Amygdala (tissue), 56 donors: ENCODE measurements around the gene SMIM28.
"Not testable (repeated sequence)": the region's sequence is repeated elsewhere in the genome, so short reads cannot be mapped to it uniquely, and the experiment has no call there.

ENCODE experiments used
- DNase-seq, 56 donors: peaks; one replicate each; lab custom pipeline; 2025; lab: John Stamatoyannopoulos, UW

Gene SMIM28

DNA sequence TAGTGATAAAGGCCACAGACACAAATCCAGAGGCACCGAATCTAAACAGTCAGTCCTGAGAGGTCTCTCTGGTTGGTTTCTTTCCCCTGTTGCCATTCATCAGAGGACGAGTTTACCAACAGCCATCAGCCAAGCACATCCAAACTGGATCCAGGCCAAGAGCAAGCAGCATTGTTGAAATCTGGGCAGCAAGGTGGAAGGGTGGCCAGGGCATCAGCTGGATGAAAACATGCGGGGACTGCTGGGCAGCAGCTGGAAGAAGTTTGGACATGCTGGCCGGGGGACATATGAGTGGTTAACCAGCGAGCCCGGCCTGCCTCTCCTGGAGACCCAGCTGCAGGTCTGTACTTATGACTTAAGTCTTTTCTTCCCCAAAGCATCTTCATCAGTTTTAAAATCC, at the start of gene SMIM28:
SMIM28 (plus strand) TSS at position 62 of the 400 bp plus-strand sequence; CDS start at position 230, 168 bp downstream.
- DNase-seq = peak in 1 of 56 donors; percentile 20

DNA sequence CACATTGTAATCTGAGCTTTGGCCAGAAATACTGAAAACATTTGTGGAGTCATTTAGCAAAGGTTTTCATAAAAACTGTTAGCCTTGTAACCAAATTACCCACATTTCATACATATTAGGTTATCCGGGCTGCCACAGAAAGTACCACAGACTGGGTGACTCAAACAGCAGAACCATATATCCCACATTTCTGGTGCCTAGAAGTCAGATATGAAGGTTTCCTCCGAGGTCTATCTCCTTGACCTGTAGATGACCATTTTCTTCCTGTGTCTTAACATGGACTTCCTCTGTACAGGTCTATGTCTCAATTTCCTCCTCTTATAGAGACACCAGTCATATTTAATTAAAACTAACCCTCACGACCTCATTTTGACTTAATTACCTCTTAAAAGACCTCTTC, 49.5 kb upstream of the SMIM28 start:
- DNase-seq = no peak

DNA sequence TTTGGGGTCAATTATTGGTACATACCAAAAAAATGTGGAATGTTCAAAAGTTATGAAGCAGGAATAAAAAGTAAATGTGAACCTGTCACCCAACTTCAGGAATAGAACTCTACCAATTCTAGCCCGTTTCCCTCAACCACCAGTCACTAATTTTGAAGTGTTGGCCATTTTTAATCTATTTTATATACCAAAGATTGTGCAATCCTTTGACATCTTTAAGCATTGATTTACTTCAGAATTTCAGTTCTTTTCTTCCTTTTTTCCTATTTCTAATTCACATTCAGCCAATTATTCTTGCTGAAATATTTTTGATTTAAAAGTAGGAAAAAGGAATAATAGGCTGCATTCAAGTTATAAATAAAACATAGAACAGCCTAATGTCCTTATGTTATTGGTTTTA, 46.9 kb upstream of the SMIM28 start:
- no peak for DNase-seq

DNA sequence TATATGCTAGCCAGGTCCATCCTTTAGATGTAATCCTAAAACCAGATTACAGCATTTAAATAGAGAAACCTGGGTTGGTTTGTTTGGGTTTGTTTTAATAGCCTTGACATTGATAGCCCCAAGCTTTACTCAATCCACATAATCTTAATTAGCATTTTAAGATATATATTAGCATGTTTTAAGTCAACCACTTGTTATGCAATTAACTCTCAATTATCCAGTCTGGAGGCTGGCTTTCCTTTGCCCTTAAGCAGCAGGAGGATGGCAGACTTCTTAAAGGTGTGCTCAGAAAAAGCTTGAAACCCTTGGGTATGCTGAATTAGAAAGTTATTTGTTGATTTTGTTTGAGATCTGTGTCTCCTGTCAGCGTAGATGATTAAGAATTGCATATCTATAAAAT, 46.3 kb upstream of the SMIM28 start:
- no peak for DNase-seq

DNA sequence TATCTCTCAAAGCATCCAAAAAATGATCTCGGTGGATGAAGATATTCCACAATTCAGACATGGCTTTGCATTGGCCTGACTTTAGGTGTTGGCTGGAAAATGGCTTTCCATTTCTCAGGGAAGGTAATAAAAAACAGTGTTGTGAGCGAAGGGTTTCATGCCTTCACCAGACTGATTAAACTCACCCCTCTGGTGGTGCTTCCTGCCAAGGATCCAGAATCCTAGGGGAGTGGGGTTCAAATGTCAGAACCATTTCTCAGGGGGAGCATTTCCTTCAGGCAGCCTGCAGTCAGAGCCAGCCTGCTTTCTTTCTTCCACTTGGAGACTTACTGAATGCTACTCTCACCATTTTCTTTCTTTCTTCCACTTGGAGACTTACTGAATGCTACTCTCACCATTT, 45.7 kb upstream of the SMIM28 start:
- DNase-seq = no peak

DNA sequence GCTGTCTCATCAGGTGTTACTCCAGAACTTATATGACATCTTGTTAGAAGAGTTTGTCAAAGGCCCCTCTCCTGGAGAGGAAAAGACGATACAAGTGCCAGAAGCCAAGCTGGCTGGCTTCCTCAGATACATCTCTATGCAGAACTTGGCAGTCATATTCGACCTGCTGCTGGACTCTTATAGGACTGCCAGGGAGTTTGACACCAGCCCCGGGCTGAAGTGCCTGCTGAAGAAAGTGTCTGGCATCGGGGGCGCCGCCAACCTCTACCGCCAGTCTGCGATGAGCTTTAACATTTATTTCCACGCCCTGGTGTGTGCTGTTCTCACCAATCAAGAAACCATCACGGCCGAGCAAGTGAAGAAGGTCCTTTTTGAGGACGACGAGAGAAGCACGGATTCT, 43.7 kb upstream of the SMIM28 start:
- no peak for DNase-seq

DNA sequence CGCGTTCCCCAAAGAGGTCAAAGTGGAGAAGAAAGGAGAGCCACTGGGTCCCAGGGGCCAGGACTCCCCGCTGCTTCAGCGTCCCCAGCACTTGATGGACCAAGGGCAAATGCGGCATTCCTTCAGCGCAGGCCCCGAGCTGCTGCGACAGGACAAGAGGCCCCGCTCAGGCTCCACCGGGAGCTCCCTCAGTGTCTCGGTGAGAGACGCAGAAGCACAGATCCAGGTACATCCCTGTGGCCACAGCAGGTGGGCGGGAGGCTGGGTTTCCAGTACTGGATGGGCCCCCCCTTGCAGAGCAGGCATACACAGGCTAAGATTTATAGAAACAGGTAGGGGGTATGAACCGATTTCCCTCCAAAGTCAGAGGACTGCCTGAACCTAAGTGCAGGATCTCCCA, 42.7 kb upstream of the SMIM28 start:
- no peak for DNase-seq

DNA sequence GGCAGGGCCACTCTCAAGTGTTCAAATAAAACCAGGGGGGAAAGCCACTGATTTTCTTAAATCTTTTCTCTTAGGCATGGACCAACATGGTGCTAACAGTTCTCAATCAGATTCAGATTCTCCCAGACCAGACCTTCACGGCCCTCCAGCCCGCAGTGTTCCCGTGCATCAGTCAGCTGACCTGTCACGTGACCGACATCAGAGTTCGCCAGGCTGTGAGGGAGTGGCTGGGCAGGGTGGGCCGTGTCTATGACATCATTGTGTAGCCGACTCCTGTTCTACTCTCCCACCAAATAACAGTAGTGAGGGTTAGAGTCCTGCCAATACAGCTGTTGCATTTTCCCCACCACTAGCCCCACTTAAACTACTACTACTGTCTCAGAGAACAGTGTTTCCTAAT, 41.5 kb upstream of the SMIM28 start:
- no peak for DNase-seq

DNA sequence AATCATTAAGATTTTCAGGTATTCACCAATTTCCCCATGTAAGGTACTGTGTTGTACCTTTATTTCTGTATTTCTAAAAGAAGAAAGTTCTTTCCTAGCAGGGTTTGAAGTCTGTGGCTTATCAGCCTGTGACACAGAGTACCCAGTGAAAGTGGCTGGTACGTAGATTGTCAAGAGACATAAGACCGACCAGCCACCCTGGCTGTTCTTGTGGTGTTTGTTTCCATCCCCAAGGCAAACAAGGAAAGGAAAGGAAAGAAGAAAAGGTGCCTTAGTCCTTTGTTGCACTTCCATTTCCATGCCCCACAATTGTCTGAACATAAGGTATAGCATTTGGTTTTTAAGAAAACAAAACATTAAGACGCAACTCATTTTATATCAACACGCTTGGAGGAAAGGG, 40.6 kb upstream of the SMIM28 start:
- DNase-seq = no peak

DNA sequence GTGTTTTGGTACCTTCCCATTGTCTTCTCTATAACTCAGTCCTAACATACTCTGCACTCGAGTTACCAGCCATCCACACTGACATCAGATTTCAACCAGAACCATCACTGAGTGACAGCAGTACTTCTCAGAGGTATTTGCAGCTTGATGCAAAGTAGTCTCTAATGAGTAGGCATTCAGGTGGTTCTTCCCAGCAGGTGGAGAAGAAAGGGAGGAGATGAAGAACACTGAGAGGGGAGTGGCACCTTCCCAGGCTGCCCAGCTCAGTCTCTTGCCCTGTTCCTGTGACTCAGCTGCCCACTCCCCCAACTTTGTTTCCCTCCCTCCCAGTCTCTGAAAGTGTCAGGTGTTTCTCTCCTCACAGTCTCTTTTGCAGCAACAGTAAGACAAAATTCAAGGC, 38.7 kb upstream of the SMIM28 start:
- DNase-seq = no peak

DNA sequence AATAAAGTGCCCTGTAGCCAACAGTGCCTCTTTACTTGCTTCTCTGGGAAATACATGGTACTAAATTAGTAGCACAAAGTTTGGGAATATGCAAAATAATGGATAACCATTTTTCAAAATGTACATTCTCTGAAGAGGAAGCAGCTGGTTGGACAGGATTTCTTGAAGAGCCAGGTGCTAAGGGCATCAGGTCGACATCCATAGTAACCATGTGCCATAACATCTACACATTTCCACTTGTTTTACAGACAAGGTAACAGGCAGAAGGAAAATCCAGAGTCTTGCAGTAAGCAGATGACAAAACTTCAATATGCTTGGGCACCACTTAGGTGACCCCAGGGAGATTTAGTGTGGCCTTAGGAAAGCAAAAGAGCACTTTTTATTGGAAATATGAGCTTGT, 36.5 kb upstream of the SMIM28 start:
- DNase-seq = no peak

DNA sequence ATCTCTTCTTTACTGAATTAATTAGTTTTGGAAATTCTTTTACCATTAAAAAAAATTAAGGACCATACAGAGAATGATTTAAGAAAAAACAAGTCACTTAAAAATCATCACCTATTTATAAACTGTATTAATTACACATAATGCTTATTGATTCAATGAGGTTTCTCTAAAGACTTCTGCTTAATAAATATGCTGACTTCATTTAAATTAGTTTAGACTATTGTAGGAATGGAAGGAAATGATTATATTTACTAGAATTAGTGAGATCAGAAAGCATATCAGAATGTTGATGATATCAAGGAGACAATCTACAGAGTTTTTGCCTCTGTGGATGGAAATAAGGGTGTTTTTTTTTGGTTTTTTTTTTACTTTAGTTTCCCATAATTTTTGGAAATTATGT, 34.6 kb upstream of the SMIM28 start:
- no peak for DNase-seq

DNA sequence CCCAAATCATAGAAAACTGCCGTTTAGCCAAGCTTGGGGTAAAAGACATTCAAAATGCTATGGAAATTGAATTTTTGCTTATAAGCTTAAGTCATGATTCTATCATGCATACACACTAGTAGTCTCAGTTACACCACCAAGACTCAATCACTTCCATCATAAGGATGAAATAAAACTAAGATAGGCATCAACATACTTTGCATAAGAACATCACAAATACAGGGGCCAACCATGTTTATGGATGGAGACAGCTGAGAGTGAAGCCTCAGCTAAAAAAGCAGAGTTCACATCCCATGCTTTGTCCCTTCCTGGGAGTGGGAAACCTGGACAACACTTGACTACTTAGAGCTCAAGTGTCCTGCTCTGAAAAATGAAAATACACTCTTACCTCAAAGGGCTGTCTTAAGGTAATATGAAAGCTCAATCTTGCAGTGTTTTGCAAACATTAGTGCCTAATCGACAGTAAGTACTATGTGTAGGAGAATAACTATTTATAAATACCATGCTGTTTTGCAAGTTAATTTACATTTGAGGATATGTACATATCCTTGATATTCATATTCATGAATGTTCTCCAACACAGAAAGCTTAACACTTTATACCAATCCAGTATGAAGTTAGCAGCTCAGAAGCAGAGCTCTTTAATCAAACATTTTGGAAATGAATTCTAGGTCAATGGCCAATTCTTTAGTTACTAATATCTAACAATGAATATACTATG, 32.0 kb upstream of the SMIM28 start:
- DNase-seq = no peak

DNA sequence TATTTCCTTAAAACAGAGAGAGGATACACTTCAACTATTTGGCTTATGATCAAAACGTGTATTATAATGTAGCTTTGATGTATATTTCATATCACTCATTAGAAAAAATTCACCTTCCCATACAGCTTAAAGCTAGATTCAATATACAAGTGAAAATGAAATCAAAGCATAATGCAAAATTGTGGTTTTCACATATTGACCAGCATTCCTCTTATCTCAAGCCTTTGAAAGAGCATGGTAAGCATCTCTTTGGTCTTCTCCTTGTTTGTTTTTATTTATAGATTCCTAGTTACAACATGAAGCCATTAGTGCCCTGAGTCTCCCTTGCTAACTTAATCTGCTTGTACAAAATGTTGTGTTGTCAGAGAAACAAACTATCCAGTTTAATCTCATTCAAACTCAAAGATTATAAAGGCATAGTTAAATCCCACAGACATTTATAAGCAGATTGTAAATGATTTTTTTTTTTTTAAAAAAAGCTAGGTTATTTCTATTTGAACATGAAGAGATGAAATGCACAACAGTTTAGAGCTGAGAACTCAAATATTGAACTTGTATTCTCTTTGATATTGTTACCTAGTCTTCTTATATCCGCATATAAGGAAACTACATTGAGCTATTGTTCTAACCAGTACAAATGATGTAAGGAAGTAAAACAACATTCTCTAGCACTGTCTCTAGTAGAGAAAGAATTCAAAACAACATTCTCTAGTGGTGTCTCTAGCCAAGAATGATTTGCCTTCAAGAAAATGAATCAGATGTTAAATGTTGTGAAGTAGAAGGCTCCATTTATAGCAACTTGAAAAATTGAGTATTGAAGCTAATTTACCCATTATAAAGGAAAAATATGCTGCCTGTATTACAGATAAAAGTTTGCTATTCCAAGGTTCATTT, 31.2 kb upstream of the SMIM28 start:
- DNase-seq = no peak

DNA sequence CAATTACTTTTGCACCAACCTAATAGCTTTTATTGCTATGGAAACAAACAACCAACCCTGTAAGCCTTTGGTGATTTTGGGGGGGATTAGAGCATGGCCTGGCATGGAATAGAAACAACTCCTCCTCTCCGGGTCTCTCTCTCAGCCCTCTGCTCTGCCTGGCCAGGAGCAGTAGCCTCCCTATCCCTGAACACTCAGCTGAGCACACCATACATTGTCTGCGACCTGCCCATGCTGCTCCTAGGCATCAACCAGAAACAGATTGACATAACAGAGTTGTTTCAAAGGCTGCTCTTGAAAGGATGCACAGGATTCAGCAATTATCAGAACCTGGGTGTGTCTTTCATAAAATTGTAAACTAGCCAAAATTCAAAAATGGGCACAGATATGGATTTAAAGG, 29.8 kb upstream of the SMIM28 start:
- no peak for DNase-seq

DNA sequence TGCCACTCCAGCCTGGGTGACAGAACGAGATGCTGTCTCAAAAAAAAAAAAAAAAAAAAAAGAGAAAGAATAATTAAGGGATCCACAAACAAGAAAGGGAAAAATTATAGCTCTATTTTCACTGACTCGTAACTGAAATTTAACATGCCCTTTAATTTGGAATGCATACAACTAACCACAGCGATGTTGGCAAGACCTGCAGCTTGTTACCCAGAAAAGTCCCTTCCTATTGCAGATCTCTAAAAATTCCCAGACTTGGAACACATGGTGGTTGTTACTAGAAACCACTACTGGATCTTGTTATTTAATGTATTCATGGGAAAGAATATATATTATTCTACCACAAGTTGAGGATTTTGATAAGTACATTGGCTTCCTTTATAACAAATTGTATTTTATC, 27.8 kb upstream of the SMIM28 start:
- DNase-seq = no peak

DNA sequence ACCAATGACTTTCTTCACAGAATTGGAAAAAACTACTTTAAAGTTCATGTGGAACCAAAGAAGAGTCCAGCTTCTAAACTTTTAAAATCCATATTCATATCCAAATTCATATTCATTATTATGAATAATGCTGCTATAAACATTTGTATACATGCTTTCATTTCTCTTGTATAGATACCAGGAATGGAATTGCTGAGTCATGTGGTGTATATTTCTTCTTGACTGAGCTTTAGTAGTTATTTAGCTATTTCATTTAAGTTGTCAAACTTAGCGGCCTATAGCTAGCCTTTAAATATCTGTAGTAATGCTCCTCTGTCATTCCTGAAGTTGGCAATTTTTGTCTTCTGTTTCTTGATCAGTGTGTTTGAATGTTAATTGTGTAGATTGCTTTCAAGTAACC, 19.8 kb upstream of the SMIM28 start:
- DNase-seq = no peak

DNA sequence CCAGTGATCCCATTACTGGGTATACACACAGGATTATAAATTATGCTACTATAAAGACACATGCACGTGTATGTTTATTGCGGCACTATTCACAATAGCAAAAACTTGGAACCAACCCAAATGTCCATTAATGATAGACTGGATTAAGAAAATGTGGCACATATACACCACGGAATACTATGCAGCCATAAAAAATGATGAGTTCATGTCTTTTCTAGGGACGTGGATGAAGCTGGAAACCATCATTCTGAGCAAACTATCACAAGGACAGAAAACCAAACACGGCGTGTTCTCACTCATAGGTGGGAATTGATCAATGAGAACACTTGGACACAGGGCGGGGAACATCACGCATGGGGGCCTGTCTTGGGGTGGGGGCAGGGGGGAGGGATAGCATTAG, 9.0 kb upstream of the SMIM28 start:
- DNase-seq = not testable (repeated sequence)

DNA sequence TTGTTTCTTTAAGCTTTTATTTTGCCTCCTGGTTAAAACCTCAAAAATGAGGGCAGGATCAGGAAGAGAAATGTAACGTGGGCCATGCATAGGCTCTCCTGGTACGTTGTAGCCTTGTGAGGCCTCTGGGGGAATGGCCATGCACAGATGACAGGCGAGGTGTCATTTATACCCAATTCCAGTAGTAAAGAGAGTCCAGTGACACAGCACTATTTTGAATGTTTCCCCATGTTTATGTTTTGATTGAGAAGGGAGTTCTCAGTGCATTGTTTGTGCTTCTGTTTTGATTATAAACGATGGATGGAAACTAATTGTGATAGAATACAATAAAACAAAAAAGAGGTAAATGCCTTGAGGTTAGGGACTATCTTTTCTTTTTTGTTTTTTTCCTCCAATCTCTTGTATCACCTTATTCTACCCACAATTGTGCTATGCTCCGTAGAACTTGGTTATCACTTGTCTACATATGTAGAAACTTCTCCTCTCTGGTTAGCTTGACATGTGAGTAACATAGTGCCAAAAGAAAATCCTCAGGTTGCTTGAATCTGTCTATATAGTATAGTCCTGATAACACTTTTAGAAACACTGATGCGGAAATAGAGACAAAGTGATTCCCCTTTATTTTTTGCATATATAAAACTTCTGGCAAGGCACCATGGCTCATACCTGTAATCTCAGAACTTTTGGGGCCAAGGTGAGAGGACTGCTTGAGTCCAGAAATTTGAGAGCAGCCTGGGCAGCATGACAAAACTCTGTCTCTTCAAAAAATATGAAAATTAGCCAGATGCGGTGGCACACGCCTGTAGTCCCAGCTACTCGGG, 6.9 kb upstream of the SMIM28 start:
- DNase-seq = no peak

DNA sequence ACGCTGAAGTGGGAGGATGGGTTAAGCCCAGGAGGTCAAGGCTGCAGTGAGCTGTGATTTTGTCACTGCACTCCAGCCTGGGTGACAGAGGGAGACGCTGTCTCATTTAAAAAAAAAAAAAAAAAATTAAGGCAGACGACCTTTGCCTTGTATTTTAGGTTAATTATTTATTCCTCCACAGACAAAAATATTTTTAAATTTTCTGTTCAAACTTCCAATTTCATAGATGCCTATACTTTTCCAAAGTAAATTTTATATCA, 6.3 kb upstream of the SMIM28 start:
- DNase-seq = no peak

DNA sequence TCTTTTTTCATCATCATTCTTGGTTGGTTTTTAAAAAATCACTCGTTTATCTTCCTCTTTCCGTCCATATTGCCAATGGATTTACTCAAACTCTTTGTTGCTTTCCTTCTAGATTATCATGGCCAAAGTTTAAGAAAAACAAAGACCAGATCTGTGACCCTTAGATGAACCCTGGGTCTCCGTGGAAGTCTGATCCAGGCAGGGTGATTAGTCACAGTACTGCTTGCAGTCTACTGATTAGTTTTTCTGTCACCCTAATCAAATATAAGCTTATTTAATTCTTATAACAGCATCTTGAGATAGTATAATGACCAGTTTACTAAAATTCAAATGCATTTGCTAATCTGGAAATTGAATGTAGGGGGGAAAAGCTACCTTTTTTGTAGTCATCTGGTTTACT, 6.0 kb upstream of the SMIM28 start:
- no peak for DNase-seq
